ENCODE results near the gene RAB6A.
"Not testable (repeated sequence)": the region's sequence is repeated elsewhere in the genome, so short reads cannot be mapped to it uniquely, and the experiment has no call there.

The RAB6A gene

GRCh38 chr11:73726825-73727224, 34.0 kb downstream of the RAB6A start:
- DNase-seq (ENCODE audit: low spot score), result no peak

- DNase-seq (ENCODE audit: low spot score), result no peak
Measured at GRCh38 chr11:73717136-73717535, 43.7 kb downstream of the RAB6A start.

- DNase-seq (ENCODE audit: low spot score), result no peak
Measured at GRCh38 chr11:73716153-73717056, 44.5 kb downstream of the RAB6A start.

- DNase-seq (ENCODE audit: low spot score), result no peak
Measured at GRCh38 chr11:73715541-73715940, 45.3 kb downstream of the RAB6A start.

- no peak for DNase-seq (ENCODE audit: low spot score)
Measured at GRCh38 chr11:73710964-73711363, 49.9 kb downstream of the RAB6A start.

GRCh38 chr11:73705053-73705452, 55.8 kb downstream of the RAB6A start:
- DNase-seq (ENCODE audit: low spot score), result no peak

GRCh38 chr11:73693899-73694525, 66.9 kb downstream of the RAB6A start:
- DNase-seq (ENCODE audit: low spot score), result no peak

- DNase-seq (ENCODE audit: low spot score), result no peak
Measured at GRCh38 chr11:73680687-73681086, 80.2 kb downstream of the RAB6A start.

GRCh38 chr11:73676552-73676951, 84.3 kb downstream of the RAB6A start:
- not testable (repeated sequence) for DNase-seq (ENCODE audit: low spot score)

GRCh38 chr11:73671701-73672100, 89.2 kb downstream of the RAB6A start:
- no peak for DNase-seq (ENCODE audit: low spot score)

GRCh38 chr11:73670808-73671207, 90.1 kb downstream of the RAB6A start:
- DNase-seq (ENCODE audit: low spot score), result no peak

GRCh38 chr11:73667891-73668290, 93.0 kb downstream of the RAB6A start:
- DNase-seq (ENCODE audit: low spot score), result no peak

- DNase-seq (ENCODE audit: low spot score), result no peak
Measured at GRCh38 chr11:73664877-73665276, 96.0 kb downstream of the RAB6A start.

- no peak for DNase-seq (ENCODE audit: low spot score)
Measured at GRCh38 chr11:73663604-73664495, 97.0 kb downstream of the RAB6A start.

- DNase-seq (ENCODE audit: low spot score), result no peak
Measured at GRCh38 chr11:73662445-73663157, 98.3 kb downstream of the RAB6A start.

GRCh38 chr11:73661035-73661628, 99.7 kb downstream of the RAB6A start:
- peak; percentile 84 for DNase-seq (ENCODE audit: low spot score)

- no peak for DNase-seq (ENCODE audit: low spot score)
Measured at GRCh38 chr11:73660497-73661034, 100.3 kb downstream of the RAB6A start.

- no peak for DNase-seq (ENCODE audit: low spot score)
Measured at GRCh38 chr11:73659961-73660360, 100.9 kb downstream of the RAB6A start.

- no peak for DNase-seq (ENCODE audit: low spot score)
Measured at GRCh38 chr11:73656985-73657384, 103.9 kb downstream of the RAB6A start.

- no peak for DNase-seq (ENCODE audit: low spot score)
Measured at GRCh38 chr11:73655686-73656085, 105.2 kb downstream of the RAB6A start.

- no peak for DNase-seq (ENCODE audit: low spot score)
Measured at GRCh38 chr11:73654482-73655021, 106.3 kb downstream of the RAB6A start.

All from putamen (tissue), 1 donor.